ENCODE measurements around the gene ABCD4. TPM values are rescaled to one million over a fixed set of nuclear protein-coding genes. Genes with fewer than 3 reads are reported as not detected.
"Not testable (repeated sequence)": the region's sequence is repeated elsewhere in the genome, so short reads cannot be mapped to it uniquely, and the experiment has no call there.

ABCD4 gene
- total RNA-seq, 1 donor from 2014 or later, result 22.1 TPM

DNA sequence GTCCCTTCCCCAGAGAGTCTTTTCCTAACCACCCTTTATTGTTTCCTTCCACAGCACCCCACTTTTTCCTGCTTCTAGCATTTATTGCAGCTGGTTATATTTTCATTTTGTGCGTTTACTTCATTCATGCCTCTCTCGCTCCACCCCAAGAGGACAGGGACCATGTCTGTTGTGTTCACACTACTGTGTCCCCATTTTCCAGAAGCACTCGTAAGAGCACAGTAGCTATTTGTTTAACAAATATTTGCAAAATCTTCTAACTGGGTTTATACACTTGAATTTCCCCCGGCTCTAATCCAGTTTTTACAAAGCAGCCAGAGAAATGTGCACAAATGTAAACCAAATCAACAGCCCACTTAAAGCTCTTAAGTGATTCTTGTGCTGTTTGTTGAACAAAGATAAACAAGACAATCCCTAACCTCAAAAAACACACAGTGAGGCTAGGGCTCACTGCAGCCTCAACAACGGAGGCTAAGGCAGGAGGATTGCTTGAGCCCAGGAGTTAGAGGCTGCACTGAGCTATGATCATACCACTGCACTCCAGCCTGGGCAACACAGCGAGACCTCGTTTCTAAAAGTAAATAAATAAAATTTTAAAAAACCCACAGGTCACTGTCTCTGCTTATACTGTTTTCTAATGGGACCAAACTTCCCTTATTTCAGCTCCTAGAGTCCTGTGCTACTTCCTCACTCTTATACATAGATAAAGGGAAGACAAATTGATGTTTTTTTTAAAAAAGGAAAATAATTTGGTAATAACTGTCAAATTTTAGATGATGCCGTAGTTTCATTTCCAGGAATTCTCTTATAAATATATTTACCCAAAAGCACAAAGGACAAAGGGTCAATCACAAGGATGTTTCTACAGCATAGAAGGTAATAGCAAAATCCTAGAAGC lies 6.6 kb upstream of the ABCD4 start:
- intact Hi-C loops (cut with DNase I), result no loop called here
- no peak for ATAC-seq (ENCODE audit: poor library complexity)
- DNase-seq, result no peak

DNA sequence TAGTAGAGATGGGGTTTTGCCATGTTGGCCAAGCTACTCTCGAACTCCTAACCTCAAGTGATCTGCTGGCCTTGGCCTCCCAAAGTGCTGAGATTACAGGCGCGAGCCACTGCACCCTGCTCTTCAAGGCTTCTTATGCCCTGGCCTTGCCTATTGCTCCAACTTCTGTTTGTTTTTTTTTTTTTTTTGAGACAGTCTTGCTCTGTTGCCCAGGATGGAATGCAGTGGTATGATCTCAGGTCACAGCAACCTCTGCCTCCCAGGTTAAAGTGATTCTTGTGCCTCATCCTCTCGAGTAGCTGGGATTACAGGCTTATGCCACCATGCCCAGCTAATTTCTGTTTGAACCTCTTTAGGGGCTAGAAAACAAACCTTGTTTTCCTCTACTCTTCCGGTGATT lies 6.0 kb upstream of the ABCD4 start:
- intact Hi-C loops (cut with DNase I), result no loop called here
- ATAC-seq (ENCODE audit: poor library complexity), result no peak
- DNase-seq, result no peak

DNA sequence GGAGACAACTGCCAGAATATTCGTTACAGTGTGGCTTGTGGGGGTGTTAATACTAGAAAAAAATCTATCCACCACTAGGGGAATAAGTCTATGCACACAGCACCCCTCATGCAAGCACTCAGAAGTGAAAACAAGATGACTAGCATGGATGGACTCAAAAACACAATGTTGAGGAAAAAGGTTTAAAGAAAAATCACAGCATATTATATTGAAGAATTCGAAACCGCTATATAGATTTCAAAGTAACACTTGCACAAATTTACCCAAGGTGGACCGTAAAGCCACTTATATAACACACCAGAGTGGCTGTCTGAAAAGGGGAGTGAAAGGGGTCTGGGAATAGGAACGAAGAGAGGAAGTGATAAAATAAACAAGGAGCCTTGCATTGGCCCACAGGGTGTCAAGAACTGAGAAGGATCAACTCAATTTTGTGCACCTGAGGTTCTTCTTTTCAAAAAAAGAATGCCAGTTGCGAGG lies 544 bp downstream of the ABCD4 start:
- ATAC-seq (ENCODE audit: poor library complexity) (peak; percentile 75), DNase-seq (no peak)
- intact Hi-C loops (cut with DNase I), result no loop called here

DNA sequence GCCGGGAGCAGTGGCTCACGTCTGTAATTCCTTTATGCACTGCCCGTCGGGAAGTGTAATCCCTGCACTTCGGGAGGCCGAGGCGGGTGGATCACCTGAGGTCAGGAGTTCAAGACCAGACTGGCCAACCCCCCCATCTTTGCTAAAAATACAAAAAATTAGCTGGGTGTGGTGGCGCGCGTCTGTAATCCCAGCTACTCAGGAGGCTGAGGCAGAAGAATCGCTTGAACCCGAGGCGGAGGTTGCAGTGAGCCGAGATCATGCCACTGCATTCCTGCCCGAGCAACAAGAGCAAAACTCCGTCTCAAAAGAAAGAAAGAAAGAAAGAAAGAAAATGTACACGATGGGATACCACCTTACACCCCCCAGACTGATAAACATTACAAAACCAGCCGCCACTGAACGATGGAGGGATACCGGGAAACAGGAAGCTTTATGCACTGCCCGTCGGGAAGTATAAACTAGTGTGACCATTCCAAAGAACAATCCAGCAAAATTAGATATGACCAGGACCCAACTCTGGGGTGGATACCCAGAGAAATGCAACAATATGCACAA lies 1.1 kb downstream of the ABCD4 start:
- no peak for DNase-seq
- intact Hi-C loops (cut with DNase I), result no loop called here
- ATAC-seq (ENCODE audit: poor library complexity), result no peak

DNA sequence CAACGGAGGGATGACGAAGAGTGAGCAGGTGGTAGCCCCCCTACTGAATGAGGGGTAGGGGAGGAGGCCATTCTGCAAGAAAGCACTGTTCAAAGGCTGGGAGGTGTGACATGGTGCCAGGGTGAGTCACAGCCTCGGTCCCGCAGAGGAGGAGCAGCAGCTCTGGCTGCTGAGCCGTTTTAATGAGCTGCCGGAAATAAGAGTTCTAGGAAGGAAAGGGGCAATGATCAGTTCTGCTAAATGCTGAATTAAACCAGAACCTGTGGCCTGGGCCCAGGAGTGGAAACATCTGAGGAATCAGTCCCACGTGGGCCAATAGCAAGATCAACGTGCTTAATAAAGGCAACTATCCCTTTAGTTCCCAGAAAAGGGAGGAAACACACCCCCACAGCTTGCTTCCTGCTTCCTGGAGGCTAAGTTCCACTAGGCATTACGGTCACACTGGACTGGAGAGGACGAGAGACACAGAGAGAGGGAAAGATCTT lies 3.6 kb downstream of the ABCD4 start:
- DNase-seq (no peak), ATAC-seq (ENCODE audit: poor library complexity) (no peak)
- intact Hi-C loops (cut with DNase I), result no loop called here

DNA sequence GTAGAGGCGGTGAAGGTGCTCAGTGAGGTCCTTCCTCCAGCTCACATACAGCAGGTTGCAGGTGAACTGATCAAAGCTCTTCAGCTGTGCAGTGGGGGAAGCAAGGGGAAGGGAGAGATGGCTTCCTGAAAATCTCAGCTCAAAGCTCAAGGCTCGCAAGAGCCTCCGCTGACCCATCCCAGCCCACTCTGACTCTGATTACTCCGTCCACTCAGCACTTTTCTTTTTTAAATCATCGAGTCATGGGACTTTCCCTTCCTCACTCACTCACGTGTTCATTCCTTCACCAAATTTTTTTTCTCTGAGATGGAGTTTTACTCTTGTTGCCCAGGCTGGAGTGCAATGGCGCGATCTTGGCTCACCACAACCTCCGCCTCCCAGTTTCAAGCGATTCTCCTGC lies 4.7 kb downstream of the ABCD4 start:
- intact Hi-C loops (cut with DNase I), result no loop called here
- no peak for ATAC-seq (ENCODE audit: poor library complexity)
- no peak for DNase-seq

DNA sequence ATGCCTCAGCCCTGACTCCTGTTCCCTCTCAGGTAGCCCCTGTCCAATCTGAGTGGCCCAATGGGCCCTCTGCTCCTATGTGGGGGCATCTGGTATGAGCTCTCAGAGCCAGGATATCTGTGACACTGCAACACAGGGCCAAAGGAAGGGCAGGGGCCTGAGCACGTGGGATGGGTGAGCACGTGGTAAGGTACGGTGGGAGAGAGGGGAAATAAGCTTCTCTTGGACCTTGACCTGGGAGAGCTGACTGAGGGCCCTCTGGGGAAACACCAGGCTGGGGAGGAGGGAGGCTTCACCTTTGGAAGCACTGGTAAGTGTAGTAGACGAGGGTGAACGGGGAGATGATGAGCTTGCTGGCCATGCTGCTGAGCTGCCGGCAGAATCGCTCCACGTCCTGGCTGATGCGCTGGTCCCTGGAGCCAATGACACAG lies 6.7 kb downstream of the ABCD4 start:
- intact Hi-C loops (cut with DNase I), result no loop called here
- ATAC-seq (ENCODE audit: poor library complexity) (no peak), DNase-seq (no peak)

DNA sequence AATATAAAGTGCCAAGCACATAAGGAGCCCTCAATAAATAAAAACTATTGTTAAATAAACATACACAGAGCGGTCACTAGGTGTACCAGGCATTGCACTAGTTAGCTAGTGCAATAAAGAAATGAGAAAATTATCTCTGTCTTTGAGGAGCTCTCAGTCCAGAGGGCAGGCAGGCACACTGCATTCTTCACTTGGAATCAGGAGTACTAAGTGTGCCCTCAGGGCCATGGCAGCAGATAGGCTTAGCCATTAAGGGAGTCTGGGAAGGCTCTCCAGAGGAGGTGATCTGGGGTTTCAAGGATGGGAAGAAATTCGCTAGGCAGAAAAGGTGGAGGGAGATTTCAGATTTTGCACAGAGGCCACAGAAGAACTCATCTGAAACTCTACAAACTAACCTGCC lies 9.1 kb downstream of the ABCD4 start:
- no peak for DNase-seq
- no peak for ATAC-seq (ENCODE audit: poor library complexity)
- intact Hi-C loops (cut with DNase I), result no loop called here

DNA sequence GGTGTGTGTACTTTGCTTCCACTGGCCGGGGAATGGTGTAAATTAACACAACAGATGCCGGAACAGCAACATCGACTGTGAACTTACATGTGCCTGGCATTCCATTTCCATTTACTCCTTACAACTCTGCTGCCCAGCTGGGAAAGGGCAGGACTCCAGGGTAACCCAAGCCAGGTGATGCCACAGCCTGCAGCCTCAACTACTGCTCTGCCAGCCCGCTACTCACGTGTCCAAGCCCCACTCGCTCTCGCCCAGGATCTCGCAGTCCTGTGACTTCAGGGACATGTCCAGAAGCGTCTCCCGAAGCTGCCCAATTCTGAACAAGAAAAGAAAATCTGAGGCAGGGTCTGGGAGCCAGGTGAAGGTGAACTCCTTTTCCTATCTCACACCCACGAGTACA lies 10.7 kb downstream of the ABCD4 start:
- intact Hi-C loops (cut with DNase I), result no loop called here
- ATAC-seq (ENCODE audit: poor library complexity), result no peak
- no peak for DNase-seq

DNA sequence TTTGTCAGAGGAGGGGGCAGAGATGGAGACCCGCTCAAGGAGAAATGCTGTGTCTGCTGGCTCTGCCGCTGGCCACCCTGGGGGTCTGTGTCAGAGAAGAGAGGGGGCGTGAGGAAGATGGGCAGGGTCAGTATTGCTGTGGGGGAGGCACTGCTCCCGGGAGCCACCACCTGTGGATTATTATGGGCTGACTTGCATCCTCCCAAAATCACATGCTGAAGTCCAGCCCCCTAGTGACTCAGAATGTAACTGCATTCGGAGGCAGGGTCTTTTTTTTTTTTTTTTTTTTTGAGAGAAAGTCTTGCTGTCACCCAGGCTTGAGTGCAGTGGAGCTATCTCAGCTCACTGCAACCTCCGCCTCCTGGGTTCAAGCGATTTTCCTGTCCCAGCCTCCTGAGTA lies 12.3 kb downstream of the ABCD4 start:
- DNase-seq (no peak), ATAC-seq (ENCODE audit: poor library complexity) (no peak)
- intact Hi-C loops (cut with DNase I), result no loop called here

DNA sequence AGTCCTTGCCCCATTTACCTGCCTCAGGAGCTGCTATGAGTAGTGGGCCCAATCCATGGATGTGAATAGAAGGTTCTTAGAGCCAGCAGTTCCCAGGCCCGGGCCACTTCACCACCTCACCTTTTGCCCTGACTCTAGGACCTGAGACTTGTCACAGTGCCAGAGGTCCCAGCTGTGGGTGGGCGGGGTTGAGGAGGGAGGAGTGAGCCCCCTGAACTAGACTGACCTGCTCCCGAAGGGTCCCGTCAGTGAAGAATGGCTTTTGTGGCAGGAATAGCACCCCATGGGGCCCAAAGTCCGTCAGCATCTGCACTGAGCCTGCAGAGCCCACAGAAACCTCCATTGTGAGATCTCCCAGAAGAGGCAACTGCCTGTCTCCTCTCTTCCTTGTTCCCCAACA lies 12.9 kb downstream of the ABCD4 start:
- ATAC-seq (ENCODE audit: poor library complexity), result no peak
- no peak for DNase-seq
- intact Hi-C loops (cut with DNase I), result no loop called here

DNA sequence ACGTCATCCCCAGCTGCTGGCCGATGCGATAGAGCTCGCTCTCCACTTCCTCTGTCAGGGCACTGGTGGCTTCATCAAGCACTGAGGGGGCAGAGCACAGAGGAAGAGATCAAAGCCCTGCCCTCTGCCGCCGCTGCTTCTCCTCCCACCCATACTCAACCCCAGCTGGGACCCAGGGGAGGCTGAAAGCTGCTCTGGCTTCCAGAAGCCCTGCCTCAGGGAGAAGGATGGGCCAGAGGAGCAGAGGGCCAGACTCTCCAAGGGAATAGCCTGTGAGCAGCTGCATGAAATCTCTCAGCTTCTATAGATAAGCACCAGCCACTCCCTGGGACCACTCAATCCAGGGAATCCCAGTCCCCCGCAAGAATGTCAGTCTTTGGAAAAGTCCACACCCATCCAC lies 16.0 kb downstream of the ABCD4 start:
- intact Hi-C loops (cut with DNase I), result no loop called here
- no peak for ATAC-seq (ENCODE audit: poor library complexity)
- DNase-seq, result no peak

DNA sequence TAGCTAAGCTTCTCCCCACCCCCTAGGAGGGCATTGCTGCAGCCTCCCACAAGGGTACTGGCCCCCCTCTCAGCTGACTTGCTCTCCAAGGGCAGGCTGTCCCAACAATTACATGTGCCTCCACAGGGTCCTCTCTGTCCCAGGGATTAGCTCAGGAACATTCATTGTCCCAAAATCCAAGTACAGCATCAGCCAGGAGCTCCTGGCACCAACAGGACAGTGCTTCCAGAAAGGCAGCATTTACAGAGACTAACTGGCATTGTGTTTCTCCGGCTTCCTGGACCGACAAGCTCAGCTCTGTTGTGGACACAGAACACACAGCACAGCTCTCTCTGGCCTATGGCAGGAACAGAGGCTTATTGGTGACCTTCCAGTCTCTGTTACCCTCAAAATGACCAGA lies 21.7 kb downstream of the ABCD4 start:
- no peak for ATAC-seq (ENCODE audit: poor library complexity)
- intact Hi-C loops (cut with DNase I), result no loop called here
- no peak for DNase-seq

DNA sequence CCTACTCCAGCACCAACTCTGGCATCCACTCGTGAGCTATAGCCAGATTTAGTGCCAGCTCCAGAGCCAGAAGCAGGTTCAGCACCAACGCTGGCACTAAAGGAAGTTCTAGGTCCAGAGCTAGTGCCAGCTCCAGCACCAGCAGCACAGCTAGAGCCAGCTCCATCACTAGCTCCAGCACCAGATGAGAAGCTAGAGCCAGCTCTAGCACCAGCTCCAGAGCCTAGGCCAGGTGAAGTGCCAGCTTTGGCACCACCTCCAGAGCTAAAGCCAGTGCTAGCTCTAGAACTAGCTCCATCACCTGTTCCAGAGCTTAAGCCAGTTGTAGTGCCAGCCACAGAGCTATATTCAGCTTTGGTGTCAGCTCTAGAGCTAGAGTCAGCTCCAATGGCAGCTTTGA lies 24.7 kb downstream of the ABCD4 start:
- intact Hi-C loops (cut with DNase I), result no loop called here
- ATAC-seq (ENCODE audit: poor library complexity) (no peak), DNase-seq (no peak)

DNA sequence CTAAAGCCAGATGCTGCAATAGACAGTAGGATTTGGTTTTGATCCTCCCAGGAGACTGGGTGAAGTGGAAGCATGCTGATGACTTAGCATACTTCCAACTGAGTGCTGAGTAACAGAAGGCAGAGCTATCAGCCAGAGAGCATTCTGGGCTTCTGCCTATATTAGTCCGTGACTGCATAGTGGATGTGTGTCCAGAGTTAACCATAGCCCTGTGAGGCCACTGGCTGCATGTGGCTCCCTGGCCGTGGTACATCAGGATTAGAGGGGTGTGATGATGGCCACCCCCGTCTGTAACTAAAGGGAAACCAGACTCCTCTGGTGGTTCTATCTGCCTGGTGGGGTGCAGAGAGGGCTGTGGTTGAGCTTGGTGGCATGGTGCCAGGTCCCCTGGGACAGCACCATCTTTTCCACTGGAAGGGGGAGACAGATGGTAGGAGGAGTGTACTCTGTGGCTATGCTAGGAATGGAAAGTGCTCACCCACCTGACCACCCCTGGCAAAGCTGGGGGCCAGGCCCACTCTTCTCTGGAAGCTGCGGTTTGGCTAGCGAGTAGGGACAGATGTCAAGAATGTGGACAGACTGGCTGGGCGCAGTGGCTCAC lies 27.4 kb downstream of the ABCD4 start:
- DNase-seq, result no peak
- peak; percentile 81 for ATAC-seq (ENCODE audit: poor library complexity)
- intact Hi-C loops (cut with DNase I), result no loop called here

DNA sequence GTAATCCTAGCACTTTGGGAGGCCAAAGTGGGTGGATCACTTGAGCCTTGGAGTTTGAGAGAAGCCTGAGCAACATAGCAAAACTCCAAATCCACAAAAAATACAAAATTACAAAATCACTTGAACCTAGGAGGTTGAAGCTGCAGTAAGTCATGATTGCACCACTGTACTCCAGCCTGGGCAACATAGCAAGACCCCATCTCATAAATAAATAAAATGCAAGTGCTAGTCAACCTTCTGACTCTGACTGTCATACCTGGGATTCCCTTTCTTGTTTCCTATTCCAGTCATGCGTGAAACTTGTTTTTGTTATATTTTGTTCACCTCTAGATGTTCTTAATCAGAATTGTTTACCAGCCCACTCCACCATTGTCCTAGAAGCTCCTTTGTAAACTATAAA lies 31.4 kb downstream of the ABCD4 start:
- intact Hi-C loops (cut with DNase I), result no loop called here
- ATAC-seq (ENCODE audit: poor library complexity) (no peak), DNase-seq (no peak)

DNA sequence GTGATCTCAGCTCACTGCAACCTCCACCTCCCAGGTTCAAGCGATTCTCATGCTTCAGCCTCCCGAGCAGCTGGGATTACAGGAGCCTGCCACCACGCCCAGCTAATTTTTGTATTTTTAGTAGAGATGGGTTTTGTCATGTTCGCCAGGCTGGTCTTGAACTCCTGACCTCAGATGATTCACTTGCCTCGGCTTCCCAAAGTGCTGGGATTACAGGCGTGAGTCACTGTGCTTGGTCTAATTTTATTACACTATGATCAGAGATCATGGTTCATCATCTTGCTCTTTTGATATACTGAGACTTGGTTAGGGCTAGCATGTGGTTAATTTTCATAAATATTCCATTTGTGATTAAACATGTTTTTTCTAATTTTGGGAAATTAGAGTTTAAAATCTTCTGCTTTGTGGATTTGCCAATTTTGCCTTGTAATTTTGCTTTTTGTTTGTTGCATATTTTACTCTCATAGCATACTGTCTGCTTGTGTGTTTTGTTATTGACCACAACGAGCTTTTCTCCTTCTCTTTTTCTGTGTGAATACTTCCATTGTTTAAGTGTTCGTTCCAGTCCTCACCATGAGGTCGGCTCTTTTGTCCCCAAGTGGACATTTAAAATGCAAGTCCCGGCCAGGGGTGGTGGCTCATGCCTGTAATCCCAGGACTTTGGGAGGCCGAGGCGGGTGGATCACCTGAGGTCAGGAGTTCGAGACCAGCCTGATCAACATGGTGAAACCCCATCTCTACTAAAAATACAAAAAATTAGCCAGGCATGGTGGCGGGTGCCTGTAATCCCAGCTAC lies 32.2 kb downstream of the ABCD4 start:
- ATAC-seq (ENCODE audit: poor library complexity); intact Hi-C loops (cut with DNase I); DNase-seq: not testable (repeated sequence)

DNA sequence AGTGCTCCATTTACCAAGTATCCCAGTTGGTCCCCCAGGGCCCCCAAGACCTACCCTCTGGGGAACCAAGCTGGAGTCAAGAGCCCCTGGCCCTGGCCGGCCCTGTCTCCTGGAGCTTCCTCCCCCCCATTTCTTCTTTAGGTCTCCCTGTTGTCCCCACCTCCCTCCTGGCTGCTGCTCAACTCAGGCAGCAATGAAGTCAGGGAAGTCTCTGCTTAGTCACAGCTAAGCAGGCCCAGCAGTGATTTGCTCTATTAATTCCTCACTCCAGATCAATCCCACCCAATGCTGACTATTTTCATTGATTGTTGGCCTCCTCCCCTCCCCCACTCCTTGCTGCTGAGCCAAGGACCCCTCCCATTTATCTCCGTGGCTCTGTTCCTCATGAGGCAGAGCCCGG lies 35.1 kb downstream of the ABCD4 start:
- ATAC-seq (ENCODE audit: poor library complexity), result no peak
- no peak for DNase-seq
- intact Hi-C loops (cut with DNase I), result no loop called here

DNA sequence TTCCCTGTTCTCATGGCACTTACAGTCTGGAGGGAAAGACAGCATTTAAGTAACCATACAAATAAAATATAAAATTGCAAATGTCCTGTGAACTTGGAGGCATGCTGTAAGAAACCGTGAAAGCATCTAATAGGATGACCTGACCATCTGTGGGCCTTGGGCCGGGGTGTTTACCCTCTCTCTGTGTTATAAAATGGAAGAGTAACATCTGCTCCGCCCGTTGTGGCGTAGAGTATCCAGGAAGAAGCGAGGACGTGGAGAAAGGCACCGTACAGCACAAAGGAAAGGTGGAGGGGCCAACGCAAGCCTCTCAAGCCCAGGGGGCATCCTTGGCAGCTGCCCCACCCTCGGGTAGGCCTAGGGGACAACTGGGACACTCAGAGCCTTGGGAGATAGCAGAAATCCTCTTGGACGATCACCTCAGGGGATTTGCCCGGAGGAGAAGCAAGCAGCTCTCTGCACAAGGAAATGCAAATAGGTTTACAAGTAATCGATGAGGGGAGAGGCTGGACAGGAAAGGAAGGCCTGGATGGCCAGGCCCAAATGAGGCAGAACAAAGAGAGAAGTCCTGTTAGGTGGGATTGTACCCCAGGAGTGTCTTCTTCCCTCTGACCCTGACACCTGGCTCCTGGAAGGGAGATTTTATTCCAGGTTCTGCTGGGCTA lies 37.3 kb downstream of the ABCD4 start:
- intact Hi-C loops (cut with DNase I), result no loop called here
- DNase-seq (no peak), ATAC-seq (ENCODE audit: poor library complexity) (no peak)

Data from Right ventricle myocardium superior (tissue), 1 donor.